ENCODE measurements around the gene EPHA2.
"Not testable (repeated sequence)": the region's sequence is repeated elsewhere in the genome, so short reads cannot be mapped to it uniquely, and the experiment has no call there.

EPHA2 gene

DNA sequence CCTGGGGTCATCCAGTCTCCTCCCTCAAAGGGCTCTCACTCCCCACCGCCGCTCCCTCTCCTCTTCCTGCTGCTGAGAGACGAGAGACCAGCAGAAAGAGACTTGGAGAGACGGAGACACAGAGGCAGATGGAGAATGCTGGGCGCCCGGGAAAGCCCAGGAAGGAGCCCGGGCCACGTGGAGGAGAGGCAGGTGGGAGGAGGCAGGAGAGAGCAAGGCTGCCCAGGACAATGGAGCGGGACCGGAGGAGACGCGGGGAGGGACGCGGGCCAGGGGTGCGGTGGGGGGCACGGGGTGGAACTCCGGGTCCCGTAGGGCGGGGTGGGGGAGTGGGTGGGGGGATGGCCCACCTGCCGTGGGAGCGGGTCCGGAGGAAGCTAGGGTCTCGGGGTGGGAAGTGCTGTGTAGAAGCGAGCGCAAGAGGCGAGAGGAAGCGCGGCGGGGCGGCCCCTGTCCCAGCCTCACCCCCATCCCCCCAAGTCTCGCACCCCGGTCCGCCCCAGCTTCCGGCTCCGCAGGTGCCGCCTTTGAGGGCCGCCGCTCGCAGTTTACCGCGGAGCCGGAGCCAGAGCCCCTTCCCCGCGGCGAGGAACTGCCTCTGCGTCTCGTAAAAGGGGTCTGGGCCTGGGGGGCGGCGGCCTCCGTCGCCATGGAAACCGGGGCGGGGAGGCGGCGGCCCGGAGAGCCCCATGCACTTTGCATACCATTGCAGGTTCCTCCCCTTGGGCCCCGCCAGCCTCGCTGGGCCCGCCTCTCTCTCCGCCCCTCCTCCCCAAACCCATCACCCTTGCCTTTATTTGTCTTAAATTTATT, 11.7 kb upstream of the EPHA2 start:
- peak; percentile 78 for DNase-seq

DNA sequence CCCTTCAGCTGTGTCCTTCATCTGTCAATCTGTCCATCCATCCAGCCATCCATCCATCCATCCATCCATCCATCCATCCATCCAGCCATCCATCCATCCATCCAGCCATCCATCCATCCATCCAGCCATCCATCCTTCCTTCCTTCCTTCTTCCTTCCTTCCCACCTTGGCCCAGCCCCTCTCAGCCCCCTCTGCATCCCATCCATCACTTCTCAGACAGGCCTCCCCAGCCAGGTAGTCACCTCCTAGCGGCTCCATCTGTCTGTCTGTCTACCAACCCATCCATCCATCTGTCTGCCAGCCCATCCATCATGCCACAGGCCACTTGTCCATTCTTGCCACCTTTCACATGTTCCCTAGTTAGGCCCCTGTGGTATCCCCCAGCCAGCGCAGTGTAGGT, 10.2 kb upstream of the EPHA2 start:
- DNase-seq = no peak

GRCh38 chr1:16165548-16165947, 9.7 kb upstream of the EPHA2 start:
- no peak for DNase-seq

- no peak for DNase-seq
Observed at GRCh38 chr1:16165073-16165364, 9.2 kb upstream of the EPHA2 start.

DNA sequence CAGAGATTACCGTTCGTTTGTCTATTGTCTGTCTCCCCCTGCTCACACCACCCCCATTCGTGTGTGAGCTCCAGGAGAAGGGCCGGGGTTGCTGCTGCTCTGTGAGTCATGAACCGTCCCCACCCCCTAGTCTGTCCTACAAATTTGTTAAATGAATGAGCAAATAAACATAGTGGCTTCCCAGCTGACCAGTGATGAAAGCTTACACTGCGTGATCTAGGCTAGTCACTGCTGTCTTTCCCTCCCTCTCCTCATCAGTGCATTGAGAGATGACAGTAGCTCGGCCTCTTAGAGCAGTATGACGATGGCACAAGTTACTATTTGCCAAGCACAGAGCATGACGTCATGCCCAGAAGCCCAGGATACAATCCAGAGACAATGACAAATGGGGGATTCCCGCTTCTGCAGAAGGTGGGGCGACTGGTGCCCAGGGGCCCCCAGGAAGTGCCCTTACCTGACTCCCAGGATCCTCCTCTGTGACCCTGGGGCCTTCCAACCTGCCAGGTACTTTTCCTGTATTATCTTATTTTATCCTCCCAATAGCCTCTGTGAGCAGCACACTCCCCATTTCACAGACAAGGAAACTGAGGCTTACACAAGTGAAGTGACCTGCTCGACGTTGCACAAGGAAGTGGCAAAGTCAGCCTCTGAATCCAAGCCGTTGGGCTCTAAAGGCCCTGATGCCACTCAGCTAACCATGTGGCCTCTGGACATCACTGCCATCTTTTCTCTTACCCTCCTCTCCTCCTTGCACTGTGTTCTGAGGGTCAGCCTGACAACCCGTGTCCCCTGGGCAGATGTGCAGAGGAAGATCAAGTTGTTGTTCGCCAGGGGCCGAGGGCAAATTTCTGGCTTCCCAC, 8.6 kb upstream of the EPHA2 start:
- no peak for DNase-seq

DNA sequence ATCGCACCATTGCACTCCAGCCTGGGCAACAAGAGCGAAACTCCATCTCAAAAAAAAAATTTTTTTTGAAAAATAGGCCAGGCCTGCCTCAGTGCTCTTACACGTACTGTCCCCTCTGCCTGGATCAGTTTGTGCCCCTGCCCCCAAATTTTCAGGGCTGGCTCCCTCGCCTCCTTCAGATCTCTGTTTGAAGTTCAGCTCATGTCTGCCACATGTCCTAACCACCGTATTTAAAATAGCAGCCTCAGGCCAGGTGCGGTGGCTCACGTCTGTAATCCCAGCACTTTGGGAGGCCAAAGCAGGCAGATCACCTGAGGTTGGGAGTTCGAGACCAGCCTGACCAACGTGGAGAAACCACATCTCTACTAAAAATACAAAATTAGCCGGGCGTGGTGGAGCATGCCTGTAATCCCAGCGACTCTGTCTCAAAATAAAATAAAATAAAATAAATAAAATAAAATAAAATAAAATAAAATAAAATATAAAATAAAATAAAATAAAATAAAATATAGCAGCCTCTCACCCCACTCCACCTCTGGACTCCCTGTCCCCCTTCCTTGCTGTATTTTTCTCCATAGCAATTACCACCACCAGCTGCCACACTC, 7.8 kb upstream of the EPHA2 start:
- not testable (repeated sequence) for DNase-seq

DNA sequence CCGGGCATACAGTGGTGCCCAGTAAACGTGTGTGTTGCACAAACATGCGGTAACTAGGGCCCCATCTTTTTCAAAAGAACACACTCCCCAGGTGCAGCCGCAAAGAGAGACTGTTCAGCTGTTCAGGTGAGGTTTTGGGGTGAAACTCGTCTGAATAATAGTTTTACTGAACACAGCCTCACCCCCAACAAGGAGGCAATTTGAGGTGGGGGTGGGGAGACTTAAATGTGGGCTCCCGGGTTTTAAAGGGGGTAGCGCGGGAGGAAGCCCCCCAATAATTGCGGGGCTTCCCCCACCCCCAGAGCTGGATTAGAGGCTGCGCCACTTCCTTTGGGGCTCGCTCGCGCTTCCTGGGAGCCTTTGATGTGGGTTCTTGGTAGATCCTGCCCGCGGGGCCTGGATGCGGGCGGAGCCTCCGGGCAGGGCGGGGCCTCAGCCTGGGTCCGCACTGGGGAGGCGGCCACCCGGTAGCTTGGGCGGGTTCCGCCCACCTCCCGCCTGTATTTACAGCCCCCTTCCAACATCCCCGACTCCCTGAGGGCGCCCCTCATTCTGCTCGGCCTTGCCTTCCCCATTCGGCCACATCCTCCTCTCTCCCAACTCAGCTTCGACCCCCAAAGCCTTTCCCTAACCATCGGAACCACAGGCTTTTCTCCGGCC, 6.4 kb upstream of the EPHA2 start:
- peak; percentile 77 for DNase-seq

DNA sequence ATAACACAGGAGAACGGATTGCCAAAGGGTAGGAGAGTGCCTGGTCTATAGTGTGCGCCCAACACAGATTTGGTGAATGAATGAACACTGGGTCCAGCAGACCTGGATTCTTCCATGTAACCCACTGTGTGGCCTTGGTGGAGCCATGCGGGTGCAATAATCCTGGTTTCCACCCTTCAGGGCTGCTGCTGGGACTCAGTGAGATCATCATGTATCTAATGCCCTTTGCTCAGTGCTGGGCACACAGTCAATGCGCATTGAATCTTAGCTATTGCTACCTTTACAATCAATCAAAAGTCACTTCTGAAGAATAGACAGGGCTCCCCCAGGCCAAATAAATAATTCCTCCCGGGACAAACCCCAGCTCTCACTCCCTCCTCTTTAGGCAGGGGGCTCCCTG, 5.8 kb upstream of the EPHA2 start:
- no peak for DNase-seq

- DNase-seq = no peak
Observed at GRCh38 chr1:16158993-16159831, 3.3 kb upstream of the EPHA2 start.

- peak; percentile 50 for DNase-seq
Observed at GRCh38 chr1:16158025-16158424, 2.2 kb upstream of the EPHA2 start.

DNA sequence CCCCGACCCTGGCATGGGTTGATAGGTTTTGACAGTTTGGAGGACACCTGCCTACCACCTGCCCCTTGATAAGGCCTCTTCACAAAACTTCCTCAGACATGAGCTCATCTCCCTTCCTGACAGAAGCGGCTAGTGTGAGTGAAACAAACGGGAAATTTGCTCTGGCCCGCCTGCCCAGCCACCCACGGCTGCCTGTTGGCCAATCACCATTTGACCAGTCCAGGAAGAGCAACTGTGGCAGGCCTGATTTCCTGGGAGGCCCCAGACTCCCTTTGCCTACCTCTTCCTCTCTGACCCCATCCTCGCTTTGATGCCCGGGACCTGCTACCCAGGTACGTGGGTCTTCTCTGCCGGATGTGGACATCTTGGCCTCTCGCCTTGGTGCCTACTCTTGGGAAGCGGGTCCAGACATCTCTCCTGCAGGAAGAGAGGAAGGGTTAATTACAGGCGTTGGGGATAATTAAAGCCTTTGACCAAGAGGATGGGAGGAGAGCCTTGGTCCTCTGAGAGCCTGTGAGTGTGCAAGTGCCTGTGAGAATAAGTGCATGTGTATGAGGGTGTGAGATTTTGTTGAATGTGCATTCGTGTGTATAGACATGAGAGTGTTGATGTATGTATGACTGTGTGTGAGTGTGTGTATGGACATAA, 1.1 kb upstream of the EPHA2 start:
- DNase-seq = no peak

GRCh38 chr1:16153999-16154673, 1.7 kb downstream of the EPHA2 start:
- no peak for DNase-seq

- DNase-seq = no peak
Observed at GRCh38 chr1:16153096-16153998, 2.5 kb downstream of the EPHA2 start.

DNA sequence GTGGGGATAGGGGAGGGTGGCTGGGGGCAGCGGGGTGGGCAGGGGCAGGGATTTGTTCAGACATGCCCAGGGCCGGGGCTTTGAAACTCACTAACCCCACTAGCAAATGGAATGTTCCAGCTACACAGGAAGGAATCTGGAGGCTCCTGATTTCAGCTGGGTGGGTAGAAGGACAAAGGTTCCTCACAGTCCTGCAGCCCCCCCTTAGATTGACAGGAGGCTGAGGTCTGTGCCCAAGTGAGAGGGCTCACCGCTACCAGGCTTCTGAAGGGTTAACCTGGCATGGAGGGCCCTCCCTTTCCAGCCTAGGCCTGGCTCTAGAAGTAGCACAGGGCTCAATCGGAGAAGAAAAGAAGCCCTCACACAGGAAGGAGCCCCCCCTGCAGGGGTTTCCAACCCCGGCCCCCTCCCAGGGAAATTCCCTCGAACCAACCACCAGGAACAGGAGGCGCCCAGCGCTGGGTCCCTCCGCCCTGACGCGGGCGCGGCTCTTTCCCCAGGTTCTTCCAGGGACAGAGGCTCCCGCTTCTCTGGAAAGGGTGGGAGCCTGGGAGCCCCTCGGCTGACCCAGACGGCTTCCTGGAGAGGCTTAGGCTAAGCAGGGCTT, 3.3 kb downstream of the EPHA2 start:
- no peak for DNase-seq

DNA sequence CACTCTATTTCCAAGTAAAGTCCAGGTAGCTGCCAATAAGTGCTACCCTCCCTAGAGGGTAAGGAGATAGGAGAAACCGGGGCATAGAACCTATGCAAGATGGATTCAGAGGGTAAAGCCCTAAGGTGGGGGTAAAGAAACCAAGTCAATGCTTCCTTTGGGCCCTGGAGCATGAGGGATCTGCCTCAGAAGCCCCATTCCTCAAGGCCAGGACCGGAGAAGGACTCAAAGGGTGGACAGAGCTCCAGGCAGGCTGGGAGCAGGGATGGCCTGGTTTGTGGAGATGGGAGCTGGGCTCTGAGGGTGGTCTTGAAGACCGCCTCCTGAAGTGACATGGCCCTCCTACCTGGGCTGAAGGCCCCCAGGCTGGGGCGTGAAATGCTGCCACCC, 3.9 kb downstream of the EPHA2 start:
- DNase-seq = no peak

- DNase-seq = no peak
Observed at GRCh38 chr1:16151196-16151994, 4.5 kb downstream of the EPHA2 start.

GRCh38 chr1:16150508-16150907, 5.4 kb downstream of the EPHA2 start:
- DNase-seq = no peak

DNA sequence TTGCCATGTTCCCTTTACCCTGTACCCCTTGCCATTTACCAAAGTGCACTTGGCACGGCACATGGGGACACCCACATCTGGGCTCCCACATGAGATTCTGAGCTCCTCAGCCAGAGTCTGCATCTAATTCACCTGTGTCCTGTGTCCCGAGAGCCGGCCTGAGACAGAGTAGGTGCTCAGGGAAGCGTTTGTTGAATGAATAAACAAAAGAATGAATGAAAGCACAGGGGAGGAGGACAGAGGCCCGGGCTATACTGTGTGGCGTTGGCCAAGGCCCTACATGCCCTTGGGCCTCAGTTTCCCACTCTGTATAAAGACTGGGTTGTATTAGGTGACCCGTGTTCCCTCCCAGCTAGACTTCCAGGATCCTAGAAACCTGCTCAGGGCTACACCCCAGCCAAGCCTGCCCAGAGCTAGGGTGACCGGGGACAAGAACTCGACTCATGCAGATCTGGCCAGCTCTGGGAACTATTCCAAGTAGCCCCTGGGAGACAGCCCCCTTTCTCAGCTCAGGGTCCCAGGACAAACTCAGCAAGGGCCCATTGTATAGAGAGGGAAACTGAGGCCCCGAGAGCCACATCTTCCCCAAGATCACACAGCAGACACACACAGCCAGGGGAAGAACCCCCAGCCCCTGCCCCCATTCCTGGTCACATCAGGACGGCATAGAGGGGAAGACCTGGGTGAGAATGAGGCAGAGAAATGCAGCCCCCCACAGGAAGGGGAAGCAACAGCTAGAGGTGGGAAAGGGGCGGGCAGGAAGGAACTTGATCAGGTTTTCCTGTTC, 6.0 kb downstream of the EPHA2 start:
- no peak for DNase-seq

All from CD4-positive, alpha-beta T cell treated with Interleukin-21 for 1 hour (primary cell).